IPS-15b (cell line): ENCODE measurements around the gene USP2.
A peak's percentile ranks its signal among the peaks of the same experiment; 100 is the strongest.

Source experiments
- H3K27me3 ChIP-seq: one replicate; pipeline ENCODE4 v1.6.1; 2013; ENCODE audit warnings: low read length; ENCODE audit not compliant: control insufficient read depth, insufficient read depth
- H3K36me3 ChIP-seq: one replicate; pipeline ENCODE4 v1.6.1; 2013; ENCODE audit warnings: low read length; ENCODE audit not compliant: control insufficient read depth, insufficient read depth
- H3K4me1 ChIP-seq: one replicate; pipeline ENCODE4 v1.6.1; 2013; ENCODE audit warnings: mild to moderate bottlenecking, low read length; ENCODE audit not compliant: control insufficient read depth, insufficient read depth
- H3K4me3 ChIP-seq: one replicate; pipeline ENCODE4 v1.5.1; 2013; ENCODE audit warnings: low read depth, low read length
- H3K9ac ChIP-seq: one replicate; pipeline ENCODE4 v1.6.1; 2013; ENCODE audit warnings: low read depth, mild to moderate bottlenecking, low read length
- H3K9me3 ChIP-seq: one replicate; pipeline ENCODE4 v1.6.1; 2013; ENCODE audit warnings: mild to moderate bottlenecking, low read length; ENCODE audit not compliant: control insufficient read depth, insufficient read depth

The USP2 gene

GRCh38 chr11:119366690-119367620 is 14.5 kb downstream of the USP2 start:
- Histone ChIP-seq H3K4me1 (peaks cover 10% of the 10 kb centered on the region), H3K9ac (no peak overlapping the region), H3K9me3 (no peaks in the 10 kb centered on the region), H3K27me3 (peaks cover 37% of the 10 kb centered on the region), H3K36me3 (no peaks in the 10 kb centered on the region), H3K4me3 (no peak overlapping the region)

DNA sequence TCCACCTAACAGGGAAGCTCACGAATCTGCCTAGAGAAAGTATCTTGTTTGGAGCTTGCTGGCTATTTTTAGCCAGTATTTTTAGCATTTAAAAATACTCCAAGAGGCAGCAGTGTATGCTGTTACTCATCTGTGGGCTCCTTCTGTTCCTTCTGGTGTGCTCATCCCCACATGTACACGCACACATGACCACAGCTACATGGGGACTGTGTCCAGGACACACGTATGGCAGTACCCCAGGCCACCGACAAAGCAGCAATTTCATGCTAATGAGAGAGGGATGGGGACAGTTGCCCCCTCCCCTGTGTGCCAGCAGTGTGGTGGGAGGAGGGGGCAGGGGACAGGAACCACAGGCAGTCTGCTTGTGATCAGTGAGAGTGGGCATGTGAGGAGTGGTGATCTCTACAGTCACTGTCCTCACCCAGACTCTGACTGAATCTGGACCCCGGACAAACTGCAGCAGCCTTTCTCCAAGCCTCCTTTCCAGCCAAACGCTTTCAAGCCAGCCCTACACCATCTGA is 16.4 kb downstream of the USP2 start:
- H3K27me3 ChIP-seq = peaks cover 42% of the 10 kb centered on the region
- H3K9ac ChIP-seq = no peak overlapping the region
- H3K36me3 ChIP-seq = no peaks in the 10 kb centered on the region
- peak overlapping the region; percentile 26 for H3K4me3 ChIP-seq
- no peaks in the 10 kb centered on the region for H3K9me3 ChIP-seq
- H3K4me1 ChIP-seq = peaks cover 20% of the 10 kb centered on the region

DNA sequence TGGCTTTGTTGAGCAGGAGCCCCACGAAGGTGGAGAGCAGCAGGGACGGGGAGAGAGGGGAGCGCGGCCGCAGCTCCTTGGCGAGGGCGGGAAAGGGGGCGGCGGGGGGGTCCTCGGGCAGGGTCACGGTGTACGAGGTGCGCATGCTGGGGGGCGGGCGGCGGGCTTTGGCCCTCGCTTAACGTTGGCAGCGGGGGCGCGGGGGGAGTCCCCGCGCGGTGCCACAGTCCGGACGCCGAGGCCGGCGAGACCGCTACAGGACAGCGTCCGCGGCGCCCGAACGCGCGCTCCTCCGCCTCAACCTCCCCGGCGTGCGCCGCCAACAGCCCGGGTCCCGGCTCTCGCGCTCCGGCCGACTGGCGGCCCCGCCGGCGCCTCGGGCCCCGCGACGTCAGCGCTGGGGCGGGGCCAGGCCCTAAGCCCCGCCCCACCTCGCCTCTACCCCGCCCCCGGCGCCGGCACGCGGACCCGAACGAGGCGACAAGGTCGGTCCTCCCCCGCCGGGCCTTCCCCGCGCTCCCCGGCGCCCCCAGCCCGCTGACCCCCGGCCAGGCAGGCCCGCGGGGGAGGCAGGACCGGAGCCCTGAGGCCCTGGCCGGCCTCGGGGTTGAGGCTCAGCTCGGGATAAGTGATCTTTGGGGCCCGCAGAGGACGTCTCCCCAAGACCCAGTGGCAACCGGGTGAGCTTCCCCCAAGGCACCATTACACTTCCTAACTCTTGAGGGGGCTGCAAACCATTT is 17.5 kb downstream of the USP2 start:
- peaks cover 42% of the 10 kb centered on the region for H3K27me3 ChIP-seq
- peaks cover 20% of the 10 kb centered on the region for H3K4me1 ChIP-seq
- no peaks in the 10 kb centered on the region for H3K9me3 ChIP-seq
- no peak overlapping the region for H3K9ac ChIP-seq
- no peaks in the 10 kb centered on the region for H3K36me3 ChIP-seq
- H3K4me3 ChIP-seq = peak overlapping the region; percentile 45

- Histone ChIP-seq H3K9ac (no peak overlapping the region), H3K4me3 (peak overlapping the region; percentile 45), H3K4me1 (peaks cover 20% of the 10 kb centered on the region), H3K36me3 (no peaks in the 10 kb centered on the region), H3K27me3 (peaks cover 42% of the 10 kb centered on the region), H3K9me3 (no peaks in the 10 kb centered on the region)
Observed at GRCh38 chr11:119363081-119363850, 18.2 kb downstream of the USP2 start.

DNA sequence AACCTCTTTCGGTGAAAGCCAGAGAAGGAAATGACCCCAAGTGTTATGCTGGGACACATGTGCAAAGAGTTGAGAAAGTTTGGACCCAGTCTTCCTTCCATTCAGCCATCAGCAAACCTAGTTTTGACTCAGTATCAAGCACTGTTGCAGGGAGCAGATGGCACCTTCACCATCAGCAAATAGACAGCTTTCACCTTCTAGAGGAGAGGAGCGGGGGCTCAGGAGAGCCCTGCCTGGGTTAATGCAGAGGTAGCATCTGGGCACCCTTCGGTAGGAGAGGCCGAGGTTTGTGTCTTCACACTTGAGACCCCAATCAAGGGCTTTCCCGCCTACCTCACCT is 18.8 kb downstream of the USP2 start:
- Histone ChIP-seq H3K9me3 (no peaks in the 10 kb centered on the region), H3K4me3 (no peak overlapping the region), H3K4me1 (peaks cover 17% of the 10 kb centered on the region), H3K36me3 (no peaks in the 10 kb centered on the region), H3K27me3 (peaks cover 44% of the 10 kb centered on the region), H3K9ac (no peak overlapping the region)

GRCh38 chr11:119361941-119362725 is 19.4 kb downstream of the USP2 start:
- H3K36me3 ChIP-seq = no peaks in the 10 kb centered on the region
- H3K9me3 ChIP-seq = no peaks in the 10 kb centered on the region
- H3K4me1 ChIP-seq = peaks cover 17% of the 10 kb centered on the region
- H3K27me3 ChIP-seq = peaks cover 49% of the 10 kb centered on the region
- H3K4me3 ChIP-seq = no peak overlapping the region
- H3K9ac ChIP-seq = no peak overlapping the region

GRCh38 chr11:119361056-119361787 is 20.3 kb downstream of the USP2 start:
- Histone ChIP-seq H3K4me1 (peaks cover 17% of the 10 kb centered on the region), H3K4me3 (peak overlapping the region; percentile 3), H3K9me3 (no peaks in the 10 kb centered on the region), H3K27me3 (peaks cover 45% of the 10 kb centered on the region), H3K9ac (no peak overlapping the region), H3K36me3 (no peaks in the 10 kb centered on the region)

GRCh38 chr11:119359365-119360214 is 21.9 kb downstream of the USP2 start:
- peaks cover 43% of the 10 kb centered on the region for H3K27me3 ChIP-seq
- H3K36me3 ChIP-seq = no peaks in the 10 kb centered on the region
- no peak overlapping the region for H3K4me3 ChIP-seq
- no peaks in the 10 kb centered on the region for H3K9me3 ChIP-seq
- H3K4me1 ChIP-seq = peaks cover 16% of the 10 kb centered on the region
- H3K9ac ChIP-seq = no peak overlapping the region

DNA sequence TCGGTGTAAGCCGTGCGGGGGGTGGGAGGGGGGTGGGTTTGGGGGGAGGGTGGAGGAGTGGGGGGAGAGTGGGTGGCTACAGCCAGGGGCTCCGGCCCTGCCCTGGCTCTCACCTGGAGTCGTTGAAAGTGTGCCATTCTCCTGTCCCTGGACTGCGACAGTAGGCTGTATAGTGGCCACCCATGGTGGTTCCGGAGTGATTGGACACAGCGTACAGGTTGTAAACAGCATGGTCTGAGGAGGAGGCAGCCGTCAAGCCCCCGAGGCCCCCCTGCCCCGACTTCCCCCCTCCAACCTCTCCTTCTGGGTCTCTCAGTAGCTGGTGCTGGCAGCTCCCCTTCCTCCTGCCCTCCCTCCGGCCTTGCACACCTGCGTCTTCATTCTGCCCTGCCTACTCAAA is 24.4 kb downstream of the USP2 start:
- no peak overlapping the region for H3K9ac ChIP-seq
- H3K4me3 ChIP-seq = no peak overlapping the region
- H3K27me3 ChIP-seq = peaks cover 23% of the 10 kb centered on the region
- no peaks in the 10 kb centered on the region for H3K36me3 ChIP-seq
- peaks cover 11% of the 10 kb centered on the region for H3K4me1 ChIP-seq
- H3K9me3 ChIP-seq = no peaks in the 10 kb centered on the region
